GM19324 (cell line): ENCODE data around the gene MME.
"Not testable (repeated sequence)": the region's sequence is repeated elsewhere in the genome, so short reads cannot be mapped to it uniquely, and the experiment has no call there.

Experiments
- ATAC-seq: cut with Tn5 transposase; IDR thresholded peaks from one replicate; pipeline ENCODE4 v1.9.1; 2021; ENCODE audit warnings: mild to moderate bottlenecking, moderate library complexity; ENCODE audit not compliant: unreplicated experiment, low FRiP score

Gene MME

DNA sequence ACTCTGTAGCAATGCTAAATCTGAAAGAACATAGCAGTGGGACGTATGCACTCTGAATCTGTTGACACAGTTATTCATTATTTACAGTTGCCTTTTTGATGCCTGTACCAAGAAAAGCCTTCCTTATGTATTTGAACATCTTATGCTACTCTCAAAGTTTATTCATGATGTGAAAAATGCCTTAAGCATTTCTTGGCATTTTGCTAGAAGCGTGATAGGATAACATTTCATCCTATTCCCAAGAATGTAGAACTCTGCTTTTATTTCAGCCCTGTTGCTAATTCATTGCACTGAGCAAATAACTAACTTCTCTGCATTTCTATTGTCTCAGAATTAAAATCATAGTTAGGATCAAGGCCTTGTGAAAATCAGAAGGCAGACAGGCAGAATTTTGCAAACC is 107.9 kb downstream of the MME start:
- ATAC-seq: no peak

DNA sequence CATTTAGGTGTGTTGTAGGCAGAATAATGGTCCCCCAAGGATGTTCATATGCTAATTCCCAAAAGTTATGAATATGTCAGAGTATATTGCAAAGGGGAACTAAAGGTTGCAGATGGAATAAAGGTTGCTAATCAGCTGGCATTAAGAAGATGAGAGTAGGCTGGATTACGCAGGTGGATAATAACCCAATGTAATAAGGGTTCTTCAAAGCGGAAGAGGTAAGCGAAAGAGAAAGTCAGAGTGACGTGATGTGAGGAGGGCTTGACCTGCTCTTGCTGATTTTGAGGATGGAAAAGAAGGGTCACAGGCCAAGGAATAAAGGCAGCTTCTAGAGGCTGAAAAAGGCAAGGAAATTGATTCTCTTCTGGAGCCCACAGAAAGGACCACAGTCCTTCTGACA is 109.4 kb downstream of the MME start:
- no peak for ATAC-seq

- no peak for ATAC-seq
These were observed 110.6 kb downstream of the MME start for GRCh38 chr3:155190691-155191090.

DNA sequence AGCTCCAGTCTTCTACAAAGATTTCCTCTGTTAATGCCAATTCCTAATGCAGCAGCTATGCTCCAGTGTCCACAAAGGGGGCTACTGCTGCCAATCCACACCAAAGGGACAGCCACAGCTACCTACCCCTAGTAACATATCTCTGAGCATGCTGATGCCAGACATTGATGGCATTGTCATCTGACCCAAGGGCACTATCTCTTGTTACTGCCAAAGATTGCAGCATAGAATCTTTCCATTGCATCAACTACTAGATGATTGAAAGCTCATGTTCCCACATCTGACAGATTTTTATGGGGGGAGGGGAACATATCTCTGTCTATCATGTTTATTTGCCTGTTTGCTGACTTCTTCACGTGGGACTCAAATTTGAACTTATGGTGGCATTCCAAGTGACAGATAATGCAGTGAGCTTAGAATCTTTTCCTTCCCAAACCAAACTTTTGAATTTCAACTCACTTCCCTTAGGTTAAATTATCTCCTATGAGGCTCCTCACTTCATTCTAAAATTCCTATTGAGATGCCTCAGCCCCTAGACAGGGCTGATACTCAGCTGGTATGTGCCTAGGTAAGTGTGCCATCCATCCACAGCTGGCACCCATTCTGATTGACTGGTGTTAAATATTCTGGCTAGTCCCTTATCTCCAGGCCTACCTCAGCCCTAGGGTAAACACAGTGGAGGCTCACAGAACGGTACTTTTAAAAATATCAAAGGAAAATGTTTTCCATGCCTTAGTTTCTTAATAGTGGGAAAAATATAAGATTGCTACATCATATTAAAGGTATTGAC is 113.0 kb downstream of the MME start:
- ATAC-seq: no peak

GRCh38 chr3:155193868-155194267 is 113.7 kb downstream of the MME start:
- no peak for ATAC-seq

- ATAC-seq: no peak
These were observed 115.1 kb downstream of the MME start for GRCh38 chr3:155194973-155195957.

- no peak for ATAC-seq
These were observed 116.3 kb downstream of the MME start for GRCh38 chr3:155196131-155197021.

GRCh38 chr3:155197786-155198185 is 117.7 kb downstream of the MME start:
- no peak for ATAC-seq

DNA sequence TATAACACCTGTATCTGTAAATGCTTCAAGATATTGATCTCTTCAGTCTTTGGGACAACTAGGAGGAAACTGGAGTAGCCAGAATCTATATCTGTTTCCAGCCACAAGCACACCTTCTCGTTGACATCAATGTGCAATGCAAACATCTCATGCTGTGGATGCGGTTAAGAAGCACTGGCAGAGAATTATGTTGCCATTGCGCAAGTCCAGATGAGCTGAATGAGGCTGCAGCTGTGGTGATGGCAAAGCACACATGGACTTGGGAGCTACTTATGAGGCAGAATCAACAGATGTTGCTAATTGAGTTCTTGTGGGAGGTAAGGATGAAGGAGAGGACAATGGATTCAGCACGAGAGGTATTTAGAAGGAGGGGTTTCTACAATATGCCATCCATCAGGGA is 122.5 kb downstream of the MME start:
- ATAC-seq: no peak

- no peak for ATAC-seq
These were observed 124.7 kb downstream of the MME start for GRCh38 chr3:155204851-155205250.

DNA sequence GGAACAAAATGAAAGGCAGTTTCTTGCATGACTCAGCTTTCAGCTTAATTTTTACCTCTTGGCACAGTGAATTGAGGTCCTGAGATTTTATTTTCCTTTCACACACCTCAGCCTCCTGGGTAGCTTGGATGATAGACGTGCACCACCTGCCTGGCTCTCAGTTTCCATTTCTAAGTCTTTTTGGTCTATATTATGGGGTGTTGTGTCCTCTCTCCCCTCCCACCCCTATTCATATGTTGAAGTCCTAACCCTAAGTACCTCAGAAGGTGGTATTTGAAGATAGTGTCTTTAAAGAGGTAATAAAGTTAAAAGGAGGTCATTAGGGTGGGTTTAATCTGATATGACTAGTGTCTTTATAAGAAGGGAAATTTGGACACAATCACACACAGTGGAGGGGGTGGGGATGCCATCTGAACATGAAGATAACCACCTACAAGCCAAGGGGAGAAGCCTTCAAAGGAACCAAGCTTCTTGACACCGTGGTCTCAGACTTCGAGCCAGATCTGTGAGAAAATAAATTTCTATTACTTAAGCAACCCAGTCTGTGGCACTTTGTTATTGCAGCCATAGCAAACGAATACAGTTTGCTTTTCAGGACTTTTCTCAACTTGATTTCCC is 128.2 kb downstream of the MME start:
- ATAC-seq: no peak

GRCh38 chr3:155210736-155211135 is 130.6 kb downstream of the MME start:
- ATAC-seq: no peak

- no peak for ATAC-seq
These were observed 131.1 kb downstream of the MME start for GRCh38 chr3:155211266-155211665.

GRCh38 chr3:155211940-155212339 is 131.8 kb downstream of the MME start:
- no peak for ATAC-seq

GRCh38 chr3:155216007-155216406 is 135.9 kb downstream of the MME start:
- not testable (repeated sequence) for ATAC-seq

- ATAC-seq: no peak
These were observed 137.5 kb downstream of the MME start for GRCh38 chr3:155217591-155217990.

DNA sequence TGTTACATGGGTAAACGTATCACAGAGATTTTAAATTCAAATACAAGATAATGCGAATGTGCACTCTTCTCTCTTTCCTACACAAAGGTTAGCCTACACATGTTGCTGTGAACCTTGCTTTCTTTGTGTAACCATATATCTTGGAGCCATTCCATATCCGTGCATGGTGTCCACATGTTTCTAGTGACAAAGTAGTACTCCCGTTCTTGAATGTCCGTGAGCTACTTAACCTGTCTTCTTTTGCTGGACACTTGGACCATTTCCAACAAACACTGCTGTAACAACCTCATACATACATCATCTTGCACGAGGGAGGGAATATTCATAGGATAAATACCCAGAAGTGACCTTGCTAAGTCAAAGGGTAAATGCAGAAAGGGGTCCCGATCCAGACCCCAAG is 138.3 kb downstream of the MME start:
- ATAC-seq: no peak

DNA sequence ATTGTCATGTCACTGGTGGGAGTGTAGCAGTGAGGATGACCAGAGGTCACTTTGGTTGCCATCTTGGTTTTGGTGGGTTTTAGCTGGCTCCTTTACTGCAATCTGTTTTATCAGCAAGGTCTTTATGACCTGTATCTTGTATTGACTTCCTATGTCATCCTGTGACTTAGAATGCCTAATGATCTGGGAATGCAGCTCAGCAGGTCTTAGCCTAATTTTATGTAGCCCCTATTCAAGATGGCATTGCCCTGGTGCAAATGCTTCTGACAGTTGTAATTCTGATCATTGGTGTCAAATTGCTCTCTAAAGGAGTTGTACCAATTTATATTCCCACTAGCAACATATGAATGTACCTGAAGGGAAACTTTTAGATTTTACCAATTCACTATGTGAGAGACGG is 139.0 kb downstream of the MME start:
- no peak for ATAC-seq

GRCh38 chr3:155225417-155225816 is 145.3 kb downstream of the MME start:
- no peak for ATAC-seq

- no peak for ATAC-seq
These were observed 147.0 kb downstream of the MME start for GRCh38 chr3:155227141-155227540.
